AG04450 (cell line): Measurements from ENCODE around the gene TMPRSS2. TPM values are rescaled to one million over a fixed set of nuclear protein-coding genes. Genes with fewer than 3 reads are reported as not detected.
"Not testable (repeated sequence)": the region's sequence is repeated elsewhere in the genome, so short reads cannot be mapped to it uniquely, and the experiment has no call there.

Experiments
- CTCF ChIA-PET: fragments of 300-600, 350-600 bp; formaldehyde crosslinking; extraction: SDS; loops from one replicate; lab custom pipeline; 2022; ENCODE audit warnings: antibody characterized with exemption, inconsistent platforms; lab: Charles Lee
- POLR2A ChIA-PET: fragments of 350-600 bp; formaldehyde crosslinking; extraction: SDS; loops from one replicate; lab custom pipeline; 2021; ENCODE audit warnings: antibody characterized with exemption, inconsistent platforms; lab: Yijun Ruan, JAX
- DNase-seq: peaks from one replicate; pipeline ENCODE4 v3.0.0-alpha.2; 2011; ENCODE audit warnings: low read depth, low spot score
- H3K27ac ChIP-seq: one replicate; pipeline ENCODE4 v1.5.1; 2012; ENCODE audit warnings: low read depth, low read length, control low read depth
- H3K27me3 ChIP-seq: one replicate; pipeline ENCODE4 v1.6.0; 2012; ENCODE audit warnings: low read length; ENCODE audit not compliant: control insufficient read depth, insufficient read depth
- H3K4me3 ChIP-seq: 2 replicates; pipeline ENCODE4 v1.5.1; 2011; ENCODE audit warnings: mild to moderate bottlenecking, low read depth, low read length, control low read depth
- H3K9me3 ChIP-seq: 2 replicates; pipeline ENCODE4 v1.5.1; 2012; ENCODE audit warnings: low read length; ENCODE audit not compliant: control insufficient read depth, insufficient read depth
- polyA plus RNA-seq: library from polyadenylated mRNA; depleted of rRNA; stranded (reverse); fragments of >200 nt; gene quantifications from 2 replicates; pipeline ENCODE4 v1.2.3, GENCODE V29; 2011
- TF ChIP-seq, protein P1 (sequence below): IDR thresholded peaks from 2 replicates; pipeline ENCODE4 v1.5.1; 2011; ENCODE audit warnings: low read depth, low read length, control low read depth, inconsistent platforms

TMPRSS2 gene
- polyA plus RNA-seq, 1 experiment = not detected

DNA sequence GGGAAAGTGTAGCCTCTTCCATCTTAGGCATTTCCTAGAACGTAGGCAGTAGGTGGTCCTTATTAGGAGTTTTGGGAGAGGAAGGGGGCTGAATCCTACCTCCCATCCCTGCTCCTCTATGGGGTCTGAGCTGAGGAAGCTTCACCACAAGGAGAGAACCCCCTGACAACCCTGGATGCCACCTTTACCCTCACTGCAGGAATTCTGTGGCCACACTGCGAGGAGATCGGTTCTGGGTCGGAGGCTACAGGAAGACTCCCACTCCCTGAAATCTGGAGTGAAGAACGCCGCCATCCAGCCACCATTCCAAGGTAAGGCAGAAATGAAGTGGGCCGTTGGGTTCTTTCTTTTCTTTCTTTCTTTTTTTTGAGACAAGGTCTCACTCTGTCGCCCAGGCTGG is 80.4 kb downstream of the TMPRSS2 start:
- Histone ChIP-seq H3K27me3 (peaks cover 19% of the 10 kb centered on the region), H3K4me3 (no peak overlapping the region), H3K27ac (no peak overlapping the region), H3K9me3 (no peaks in the 10 kb centered on the region)
- ChIA-PET CTCF (no interaction called here), POLR2A (no interaction called here)
- TF ChIP-seq, protein P1, sequence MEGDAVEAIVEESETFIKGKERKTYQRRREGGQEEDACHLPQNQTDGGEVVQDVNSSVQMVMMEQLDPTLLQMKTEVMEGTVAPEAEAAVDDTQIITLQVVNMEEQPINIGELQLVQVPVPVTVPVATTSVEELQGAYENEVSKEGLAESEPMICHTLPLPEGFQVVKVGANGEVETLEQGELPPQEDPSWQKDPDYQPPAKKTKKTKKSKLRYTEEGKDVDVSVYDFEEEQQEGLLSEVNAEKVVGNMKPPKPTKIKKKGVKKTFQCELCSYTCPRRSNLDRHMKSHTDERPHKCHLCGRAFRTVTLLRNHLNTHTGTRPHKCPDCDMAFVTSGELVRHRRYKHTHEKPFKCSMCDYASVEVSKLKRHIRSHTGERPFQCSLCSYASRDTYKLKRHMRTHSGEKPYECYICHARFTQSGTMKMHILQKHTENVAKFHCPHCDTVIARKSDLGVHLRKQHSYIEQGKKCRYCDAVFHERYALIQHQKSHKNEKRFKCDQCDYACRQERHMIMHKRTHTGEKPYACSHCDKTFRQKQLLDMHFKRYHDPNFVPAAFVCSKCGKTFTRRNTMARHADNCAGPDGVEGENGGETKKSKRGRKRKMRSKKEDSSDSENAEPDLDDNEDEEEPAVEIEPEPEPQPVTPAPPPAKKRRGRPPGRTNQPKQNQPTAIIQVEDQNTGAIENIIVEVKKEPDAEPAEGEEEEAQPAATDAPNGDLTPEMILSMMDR = no peak
- no peak for DNase-seq

DNA sequence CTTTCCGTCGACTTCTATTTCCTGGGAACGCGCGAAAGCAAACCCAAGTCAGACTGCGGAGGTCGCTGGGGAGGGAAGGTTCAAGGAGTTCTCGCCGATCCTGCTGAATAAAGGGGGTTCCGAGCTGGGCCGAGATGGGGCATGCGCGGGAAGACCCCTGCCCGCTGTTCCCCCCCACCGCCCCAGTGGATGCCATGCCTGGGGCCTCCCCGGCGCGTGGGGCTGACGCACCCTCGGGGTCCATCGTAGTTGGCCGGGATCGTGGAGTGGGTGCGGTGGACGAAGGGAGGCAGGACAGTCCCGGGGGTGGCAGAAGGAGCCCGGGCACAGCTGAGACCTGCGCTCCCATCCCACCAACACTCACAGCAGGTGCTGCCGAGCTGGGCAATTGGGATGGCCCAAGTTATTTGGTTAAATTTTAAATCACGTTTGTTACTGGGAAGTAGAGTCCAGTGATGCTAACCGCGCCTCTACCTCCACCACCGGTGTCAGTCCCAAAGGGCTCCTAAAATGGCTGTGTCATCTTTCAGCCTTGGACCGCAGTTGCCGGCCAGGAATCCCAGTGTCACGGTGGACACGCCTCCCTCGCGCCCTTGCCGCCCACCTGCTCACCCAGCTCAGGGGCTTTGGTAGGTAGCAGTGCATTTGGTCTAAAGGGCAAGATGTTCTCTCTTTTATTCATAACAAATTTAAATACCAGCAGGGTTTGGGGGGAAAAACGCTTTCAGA is 81.1 kb downstream of the TMPRSS2 start:
- H3K4me3 ChIP-seq = peak overlapping the region; percentile 55
- peaks cover 19% of the 10 kb centered on the region for H3K27me3 ChIP-seq
- no peak overlapping the region for H3K27ac ChIP-seq
- TF ChIP-seq, protein P1 = no peak
- ChIA-PET POLR2A (no interaction called here), CTCF (no interaction called here)
- DNase-seq = no peak
- H3K9me3 ChIP-seq = no peaks in the 10 kb centered on the region

DNA sequence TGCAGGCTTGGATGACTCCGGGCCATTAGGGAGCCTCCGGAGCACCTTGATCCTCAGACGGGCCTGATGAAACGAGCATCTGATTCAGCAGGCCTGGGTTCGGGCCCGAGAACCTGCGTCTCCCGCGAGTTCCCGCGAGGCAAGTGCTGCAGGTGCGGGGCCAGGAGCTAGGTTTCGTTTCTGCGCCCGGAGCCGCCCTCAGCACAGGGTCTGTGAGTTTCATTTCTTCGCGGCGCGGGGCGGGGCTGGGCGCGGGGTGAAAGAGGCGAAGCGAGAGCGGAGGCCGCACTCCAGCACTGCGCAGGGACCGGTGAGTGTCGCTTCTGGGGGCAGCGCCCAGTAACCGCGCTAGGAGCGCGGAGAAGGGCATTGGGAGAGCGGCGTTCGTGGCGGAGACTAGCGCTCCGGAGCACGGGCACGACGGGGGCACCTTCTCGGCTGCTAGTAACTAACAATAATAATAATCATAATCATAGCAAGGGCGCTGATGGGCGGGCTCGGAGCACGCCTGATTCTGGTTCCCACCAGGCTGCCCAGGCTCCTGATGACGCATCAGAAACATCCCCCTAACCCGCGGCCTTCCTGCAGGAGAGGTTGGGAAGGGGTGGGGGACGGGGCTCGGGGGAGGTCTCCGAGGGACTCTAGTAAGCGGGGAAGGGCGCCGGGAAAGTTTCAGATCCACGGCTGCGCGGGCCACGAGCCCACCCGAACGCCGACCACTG is 81.8 kb downstream of the TMPRSS2 start, which contains the start of gene MX1:
TSS of gene MX1 (plus strand) at position 286 of the 722 bp plus-strand sequence. CDS start 5,832 bp downstream, outside the sequence.
- TF ChIP-seq, protein P1 = no peak
- Histone ChIP-seq H3K4me3 (peak within 1 kb of the TSS; percentile 55), H3K27me3 (peaks cover 19% of the 10 kb centered on the region), H3K27ac (no peak within 1 kb of the TSS), H3K9me3 (no peaks in the 10 kb centered on the region)
- ChIA-PET CTCF (no interaction called here), POLR2A (no interaction called here)
- no peak for DNase-seq

DNA sequence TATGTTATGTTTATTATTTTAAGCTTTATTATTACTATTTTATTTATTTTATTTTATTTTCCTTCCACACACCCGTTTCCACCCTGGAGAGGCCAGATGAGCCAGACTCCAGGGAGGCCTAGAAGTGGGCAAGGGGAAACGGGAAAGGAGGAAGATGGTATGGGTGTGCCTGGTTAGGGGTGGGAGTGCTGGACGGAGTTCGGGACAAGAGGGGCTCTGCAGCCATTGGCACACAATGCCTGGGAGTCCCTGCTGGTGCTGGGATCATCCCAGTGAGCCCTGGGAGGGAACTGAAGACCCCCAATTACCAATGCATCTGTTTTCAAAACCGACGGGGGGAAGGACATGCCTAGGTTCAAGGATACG is 82.4 kb downstream of the TMPRSS2 start:
- TF ChIP-seq, protein P1 = no peak
- no peak for DNase-seq
- Histone ChIP-seq H3K9me3 (no peaks in the 10 kb centered on the region; the same call in 1 of the 2 replicates), H3K27ac (no peak overlapping the region), H3K4me3 (peak overlapping the region; percentile 55), H3K27me3 (peaks cover 19% of the 10 kb centered on the region)
- ChIA-PET CTCF (no interaction called here), POLR2A (no interaction called here)

DNA sequence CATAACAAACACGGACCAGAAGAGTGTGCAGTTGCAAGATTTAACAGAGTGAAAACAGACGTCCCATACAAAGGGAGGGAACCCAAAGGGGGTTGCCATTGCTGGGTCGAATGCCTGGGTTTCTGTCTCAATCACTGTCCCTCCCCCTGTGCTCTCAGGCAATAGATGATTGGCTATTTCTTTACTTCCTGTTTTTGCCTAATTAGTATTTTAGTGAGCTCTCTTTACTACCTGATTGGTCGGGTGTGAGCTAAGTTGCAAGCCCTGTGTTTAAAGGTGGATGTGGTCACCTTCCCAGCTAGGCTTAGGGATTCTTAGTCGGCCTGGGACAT is 84.7 kb downstream of the TMPRSS2 start:
- H3K9me3 ChIP-seq, H3K4me3 ChIP-seq, DNase-seq, POLR2A ChIA-PET, H3K27ac ChIP-seq: not testable (repeated sequence)
- CTCF ChIA-PET = interaction anchor here (1.2 kb wide), 1 partner anchor 394 kb away, joined by 3 read pairs; no protein-coding TSS in a partner anchor
- peaks cover 15% of the 10 kb centered on the region for H3K27me3 ChIP-seq
